Activated CD4-positive, alpha-beta T cell treated with anti-CD3 and anti-CD28 coated beads, Interleukin-2, amount 10 ng/mL, durations not matched to agents 7 days and 5 days (primary cell): ENCODE measurements around the gene ZCCHC7. TPM values are rescaled to one million over a fixed set of nuclear protein-coding genes. Genes with fewer than 3 reads are reported as not detected.

Source experiments
- CTCF ChIA-PET: fragments of 350-600 bp; sonication (Branson Sonifier 250); formaldehyde crosslinking; loops from one replicate; lab custom pipeline; 2021; ENCODE audit warnings: antibody characterized with exemption; lab: Charles Lee
- POLR2A ChIA-PET: fragments of 350-600 bp; sonication (Branson Sonifier 250); formaldehyde crosslinking; loops from one replicate; lab custom pipeline; 2021; ENCODE audit warnings: antibody characterized with exemption; lab: Charles Lee
- DNase-seq: peaks from one replicate; pipeline ENCODE4 v3.0.0-alpha.2; 2020
- H3K27ac Mint-ChIP-seq: one replicate; pipeline ENCODE4 v1.8.0; 2021; ENCODE audit warnings: mild to moderate bottlenecking, moderate library complexity, mixed read lengths
- H3K27me3 Mint-ChIP-seq: one replicate; pipeline ENCODE4 v1.8.0; 2021; ENCODE audit warnings: mixed read lengths
- H3K36me3 Mint-ChIP-seq: one replicate; pipeline ENCODE4 v1.8.0; 2021; ENCODE audit warnings: low read depth, mixed read lengths
- H3K4me1 Mint-ChIP-seq: one replicate; pipeline ENCODE4 v1.8.0; 2021; ENCODE audit warnings: mixed read lengths
- H3K4me3 Mint-ChIP-seq: one replicate; pipeline ENCODE4 v1.8.0; 2021; ENCODE audit warnings: mild to moderate bottlenecking, moderate library complexity, mixed read lengths
- H3K9me3 Mint-ChIP-seq: one replicate; pipeline ENCODE4 v1.8.0; 2021; ENCODE audit warnings: mixed read lengths
- total RNA-seq, 2 experiments: library from RNA; stranded (reverse); gene quantifications; one replicate each; pipeline ENCODE4 v1.2.3, GENCODE V29; 2021

ZCCHC7 gene
- total RNA-seq, 2 experiments from 2014 or later = 22.2 to 24.8 TPM

GRCh38 chr9:37407468-37407867 lies 287.1 kb downstream of the ZCCHC7 start:
- CTCF ChIA-PET = interaction anchor here (0.6 to 1.0 kb wide), 2 partner anchors 162 to 534 kb away, joined by 3 to 4 read pairs; no protein-coding TSS in a partner anchor
- Mint-ChIP-seq H3K27ac (no peak overlapping the region), H3K4me1 (peaks cover 13% of the 10 kb centered on the region), H3K27me3 (peaks cover 8% of the 10 kb centered on the region), H3K36me3 (no peaks in the 10 kb centered on the region), H3K9me3 (no peaks in the 10 kb centered on the region), H3K4me3 (no peak overlapping the region)
- DNase-seq = no peak
- POLR2A ChIA-PET = no interaction called here

Other genes with a start within 250 kb of the ZCCHC7 start
- under 1 TPM; 0.10 to 0.12 TPM for gene PAX5, start 86.3 kb upstream of the ZCCHC7 start, total RNA-seq